HEK293 (cell line): ENCODE results near the gene ZNHIT2.
A peak's percentile ranks its signal among the peaks of the same experiment; 100 is the strongest.

ENCODE experiments used
- CTCF ChIA-PET: fragments of 350-600 bp; formaldehyde crosslinking; extraction: SDS; loops from one replicate; lab custom pipeline; 2021; ENCODE audit warnings: antibody characterized with exemption; lab: Yijun Ruan, JAX
- POLR2A ChIA-PET: fragments of 300-600 bp; formaldehyde crosslinking; extraction: SDS; loops from one replicate; lab custom pipeline; 2020; ENCODE audit warnings: antibody characterized with exemption, inconsistent platforms; lab: Yijun Ruan, JAX
- H3K27ac ChIP-seq: fragments of 200-500 bp; sonication (Bioruptor generic); 2 replicates; pipeline ENCODE4 v1.5.1; 2014; ENCODE audit warnings: low read depth, low read length, control low read depth, inconsistent platforms; ENCODE audit errors: extremely low read depth
- H3K36me3 ChIP-seq, 2 experiments: fragments of 200-500 bp in 1 of 2; sonication (Bioruptor generic) in 1 of 2; 1 replicate in 1 of 2; 2 replicates in 1 of 2; pipeline ENCODE4 v1.5.1; 2014 to 2017; ENCODE audit warnings: inconsistent platforms in 2 of 2, low read length in 2 of 2; ENCODE audit not compliant: control insufficient read depth in 2 of 2, insufficient read depth in 1 of 2
- H3K4me1 ChIP-seq: fragments of 200-500 bp; sonication (Bioruptor generic); 2 replicates; pipeline ENCODE4 v1.5.1; 2014; ENCODE audit warnings: mild to moderate bottlenecking, low read length, inconsistent platforms; ENCODE audit not compliant: control insufficient read depth, insufficient read depth
- H3K4me3 ChIP-seq: 2 replicates; pipeline ENCODE4 v1.5.1; 2011; ENCODE audit warnings: low read depth, mild to moderate bottlenecking, control low read depth, low read length, moderate library complexity
- H3K9me3 ChIP-seq: fragments of 200-500 bp; sonication (Bioruptor generic); 2 replicates; pipeline ENCODE4 v1.5.1; 2014; ENCODE audit warnings: low read depth, low read length, inconsistent platforms; ENCODE audit not compliant: control insufficient read depth, insufficient read depth
- GLIS1 ChIP-seq: fragments of 450-650 bp; formaldehyde crosslinking; IDR thresholded peaks from 2 replicates; pipeline ENCODE4 v1.5.1; 2016; ENCODE audit warnings: missing biosample characterization, missing genetic modification characterization
- GLIS2 ChIP-seq: fragments of 450-650 bp; formaldehyde crosslinking; IDR thresholded peaks from 2 replicates; pipeline ENCODE4 v1.5.1; 2016; ENCODE audit warnings: missing biosample characterization, missing genetic modification characterization
- ZBTB8A ChIP-seq: fragments of 450-650 bp; formaldehyde crosslinking; IDR thresholded peaks from 2 replicates; pipeline ENCODE4 v1.5.1; 2016; ENCODE audit warnings: missing biosample characterization, missing genetic modification characterization
- ZNF174 ChIP-seq: fragments of 450-650 bp; formaldehyde crosslinking; IDR thresholded peaks from 2 replicates; pipeline ENCODE4 v1.5.0; 2017; ENCODE audit warnings: missing biosample characterization, mild to moderate bottlenecking, missing genetic modification characterization
- ZNF239 ChIP-seq: fragments of 450-650 bp; formaldehyde crosslinking; IDR thresholded peaks from 2 replicates; pipeline ENCODE4 v1.5.1; 2016; ENCODE audit warnings: missing biosample characterization, missing genetic modification characterization
- ZNF302 ChIP-seq: fragments of 450-650 bp; formaldehyde crosslinking; IDR thresholded peaks from 2 replicates; pipeline ENCODE4 v1.5.1; 2016; ENCODE audit warnings: missing biosample characterization, missing genetic modification characterization, low read depth
- ZNF561 ChIP-seq: fragments of 450-650 bp; IDR thresholded peaks from 2 replicates; pipeline ENCODE4 v1.5.1; 2018; ENCODE audit warnings: missing biosample characterization, missing genetic modification characterization, borderline replicate concordance
- ZNF785 ChIP-seq: fragments of 450-650 bp; formaldehyde crosslinking; IDR thresholded peaks from 2 replicates; pipeline ENCODE4 v1.5.1; 2016; ENCODE audit warnings: missing biosample characterization, missing genetic modification characterization
- TF ChIP-seq, protein P1 (sequence below): fragments of 450-650 bp; formaldehyde crosslinking; IDR thresholded peaks from 2 replicates; pipeline ENCODE4 v1.5.1; 2016; ENCODE audit warnings: missing biosample characterization, missing genetic modification characterization
- TF ChIP-seq, protein P2 (sequence below): fragments of 450-650 bp; formaldehyde crosslinking; IDR thresholded peaks from 2 replicates; pipeline ENCODE4 v1.5.1; 2016; ENCODE audit warnings: missing biosample characterization, missing genetic modification characterization
- TF ChIP-seq, protein P3 (sequence below): fragments of 450-650 bp; formaldehyde crosslinking; IDR thresholded peaks from 2 replicates; pipeline ENCODE4 v1.5.1; 2016; ENCODE audit warnings: missing biosample characterization, missing genetic modification characterization
- TF ChIP-seq, protein P4 (sequence below): fragments of 450-650 bp; formaldehyde crosslinking; IDR thresholded peaks from 2 replicates; pipeline ENCODE4 v1.5.1; 2016; ENCODE audit warnings: missing biosample characterization, missing genetic modification characterization
- TF ChIP-seq, protein P5 (sequence below): fragments of 450-650 bp; formaldehyde crosslinking; IDR thresholded peaks from 2 replicates; pipeline ENCODE4 v1.5.1; 2016; ENCODE audit warnings: missing biosample characterization, missing genetic modification characterization
- TF ChIP-seq, protein P6 (sequence below): fragments of 450-650 bp; formaldehyde crosslinking; optimal IDR thresholded peaks from 2 replicates; pipeline ENCODE3; 2016; ENCODE audit warnings: missing biosample characterization, mild to moderate bottlenecking, missing genetic modification characterization
- TF ChIP-seq, protein P7 (sequence below): fragments of 450-650 bp; formaldehyde crosslinking; IDR thresholded peaks from 2 replicates; pipeline ENCODE4 v1.5.1; 2016; ENCODE audit warnings: missing biosample characterization, missing genetic modification characterization
- TF ChIP-seq, protein P8 (sequence below): sonication (generic); formaldehyde crosslinking; IDR thresholded peaks from 2 replicates; pipeline ENCODE4 v1.8.1; 2022; ENCODE audit warnings: mild to moderate bottlenecking, moderate library complexity, missing genetic modification reagents
- TF ChIP-seq, protein P9 (sequence below): fragments of 450-650 bp; formaldehyde crosslinking; IDR thresholded peaks from 2 replicates; pipeline ENCODE4 v1.5.1; 2016; ENCODE audit warnings: missing biosample characterization, missing genetic modification characterization

ZNHIT2 gene

DNA sequence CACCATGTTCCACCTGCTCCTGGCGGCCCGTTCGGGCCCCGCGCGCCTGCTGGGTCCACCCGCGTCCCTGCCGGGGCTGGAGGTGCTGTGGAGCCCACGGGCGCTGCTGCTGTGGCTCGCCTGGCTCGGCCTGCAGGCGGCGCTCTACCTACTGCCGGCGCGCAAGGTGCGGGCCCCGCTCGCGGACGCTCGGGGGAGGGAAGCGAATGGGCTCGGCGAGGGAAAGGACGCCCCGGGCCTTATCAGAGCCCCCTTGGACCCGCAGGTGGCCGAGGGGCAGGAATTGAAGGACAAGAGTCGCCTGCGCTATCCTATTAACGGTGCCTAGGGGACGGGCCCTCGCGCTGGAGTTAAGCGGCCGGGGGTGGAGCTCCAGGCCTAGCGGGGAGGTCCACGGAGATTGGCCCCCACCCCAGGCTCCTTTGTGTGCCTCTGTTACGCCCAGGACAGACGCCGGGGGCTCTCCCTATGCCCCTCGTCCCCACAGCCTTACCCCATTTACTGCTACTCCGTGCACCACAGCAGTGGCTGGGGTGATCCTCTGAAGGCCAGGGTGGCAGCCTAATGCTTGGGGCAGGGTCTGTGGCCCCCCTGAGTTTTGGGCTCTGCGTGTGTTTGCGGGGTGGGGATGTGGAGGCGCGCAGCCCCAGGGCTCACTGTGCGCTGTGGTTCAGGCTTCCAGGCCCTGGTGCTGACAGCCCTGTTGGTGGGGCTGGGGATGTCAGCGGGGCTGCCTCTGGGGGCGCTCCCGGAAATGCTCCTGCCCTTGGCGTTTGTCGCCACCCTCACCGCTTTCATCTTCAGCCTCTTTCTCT is 4.7 kb downstream of the ZNHIT2 start:
- POLR2A ChIA-PET, result interaction anchor here (0.6 to 5.0 kb wide), 16 partner anchors 9 to 828 kb away, joined by 3 to 57 read pairs (median 5); partner anchors contain the start of genes ARL2, CAPN1, FAU and MRPL49
- H3K4me3 ChIP-seq, result peak overlapping the region; percentile 67
- TF ChIP-seq GLIS1 (tag by site-specific recombination) (0 out of 2 replicates have a peak, but pooled peaks have one; percentile 7), ZBTB8A (tag by site-specific recombination) (peak; percentile 18), ZNF785 (tag by site-specific recombination) (peak; percentile 97), ZNF174 (tag by site-specific recombination) (no peak), ZNF561 (tag by site-specific recombination) (peak; percentile 53; the same call in 1 of the 2 replicates), GLIS2 (tag by site-specific recombination) (peak; percentile 92), ZNF302 (no peak), ZNF239 (tag by site-specific recombination) (peak; percentile 78; the same call in 1 of the 2 replicates)
- TF ChIP-seq, protein P1, sequence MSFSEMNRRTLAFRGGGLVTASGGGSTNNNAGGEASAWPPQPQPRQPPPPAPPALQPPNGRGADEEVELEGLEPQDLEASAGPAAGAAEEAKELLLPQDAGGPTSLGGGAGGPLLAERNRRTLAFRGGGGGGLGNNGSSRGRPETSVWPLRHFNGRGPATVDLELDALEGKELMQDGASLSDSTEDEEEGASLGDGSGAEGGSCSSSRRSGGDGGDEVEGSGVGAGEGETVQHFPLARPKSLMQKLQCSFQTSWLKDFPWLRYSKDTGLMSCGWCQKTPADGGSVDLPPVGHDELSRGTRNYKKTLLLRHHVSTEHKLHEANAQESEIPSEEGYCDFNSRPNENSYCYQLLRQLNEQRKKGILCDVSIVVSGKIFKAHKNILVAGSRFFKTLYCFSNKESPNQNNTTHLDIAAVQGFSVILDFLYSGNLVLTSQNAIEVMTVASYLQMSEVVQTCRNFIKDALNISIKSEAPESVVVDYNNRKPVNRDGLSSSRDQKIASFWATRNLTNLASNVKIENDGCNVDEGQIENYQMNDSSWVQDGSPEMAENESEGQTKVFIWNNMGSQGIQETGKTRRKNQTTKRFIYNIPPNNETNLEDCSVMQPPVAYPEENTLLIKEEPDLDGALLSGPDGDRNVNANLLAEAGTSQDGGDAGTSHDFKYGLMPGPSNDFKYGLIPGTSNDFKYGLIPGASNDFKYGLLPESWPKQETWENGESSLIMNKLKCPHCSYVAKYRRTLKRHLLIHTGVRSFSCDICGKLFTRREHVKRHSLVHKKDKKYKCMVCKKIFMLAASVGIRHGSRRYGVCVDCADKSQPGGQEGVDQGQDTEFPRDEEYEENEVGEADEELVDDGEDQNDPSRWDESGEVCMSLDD (tag by site-specific recombination), result 0 out of 2 replicates have a peak, but pooled peaks have one; percentile 28
- TF ChIP-seq, protein P2, sequence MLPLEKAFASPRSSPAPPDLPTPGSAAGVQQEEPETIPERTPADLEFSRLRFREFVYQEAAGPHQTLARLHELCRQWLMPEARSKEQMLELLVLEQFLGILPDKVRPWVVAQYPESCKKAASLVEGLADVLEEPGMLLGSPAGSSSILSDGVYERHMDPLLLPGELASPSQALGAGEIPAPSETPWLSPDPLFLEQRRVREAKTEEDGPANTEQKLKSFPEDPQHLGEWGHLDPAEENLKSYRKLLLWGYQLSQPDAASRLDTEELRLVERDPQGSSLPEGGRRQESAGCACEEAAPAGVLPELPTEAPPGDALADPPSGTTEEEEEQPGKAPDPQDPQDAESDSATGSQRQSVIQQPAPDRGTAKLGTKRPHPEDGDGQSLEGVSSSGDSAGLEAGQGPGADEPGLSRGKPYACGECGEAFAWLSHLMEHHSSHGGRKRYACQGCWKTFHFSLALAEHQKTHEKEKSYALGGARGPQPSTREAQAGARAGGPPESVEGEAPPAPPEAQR (tag by site-specific recombination), result no peak
- TF ChIP-seq, protein P3, sequence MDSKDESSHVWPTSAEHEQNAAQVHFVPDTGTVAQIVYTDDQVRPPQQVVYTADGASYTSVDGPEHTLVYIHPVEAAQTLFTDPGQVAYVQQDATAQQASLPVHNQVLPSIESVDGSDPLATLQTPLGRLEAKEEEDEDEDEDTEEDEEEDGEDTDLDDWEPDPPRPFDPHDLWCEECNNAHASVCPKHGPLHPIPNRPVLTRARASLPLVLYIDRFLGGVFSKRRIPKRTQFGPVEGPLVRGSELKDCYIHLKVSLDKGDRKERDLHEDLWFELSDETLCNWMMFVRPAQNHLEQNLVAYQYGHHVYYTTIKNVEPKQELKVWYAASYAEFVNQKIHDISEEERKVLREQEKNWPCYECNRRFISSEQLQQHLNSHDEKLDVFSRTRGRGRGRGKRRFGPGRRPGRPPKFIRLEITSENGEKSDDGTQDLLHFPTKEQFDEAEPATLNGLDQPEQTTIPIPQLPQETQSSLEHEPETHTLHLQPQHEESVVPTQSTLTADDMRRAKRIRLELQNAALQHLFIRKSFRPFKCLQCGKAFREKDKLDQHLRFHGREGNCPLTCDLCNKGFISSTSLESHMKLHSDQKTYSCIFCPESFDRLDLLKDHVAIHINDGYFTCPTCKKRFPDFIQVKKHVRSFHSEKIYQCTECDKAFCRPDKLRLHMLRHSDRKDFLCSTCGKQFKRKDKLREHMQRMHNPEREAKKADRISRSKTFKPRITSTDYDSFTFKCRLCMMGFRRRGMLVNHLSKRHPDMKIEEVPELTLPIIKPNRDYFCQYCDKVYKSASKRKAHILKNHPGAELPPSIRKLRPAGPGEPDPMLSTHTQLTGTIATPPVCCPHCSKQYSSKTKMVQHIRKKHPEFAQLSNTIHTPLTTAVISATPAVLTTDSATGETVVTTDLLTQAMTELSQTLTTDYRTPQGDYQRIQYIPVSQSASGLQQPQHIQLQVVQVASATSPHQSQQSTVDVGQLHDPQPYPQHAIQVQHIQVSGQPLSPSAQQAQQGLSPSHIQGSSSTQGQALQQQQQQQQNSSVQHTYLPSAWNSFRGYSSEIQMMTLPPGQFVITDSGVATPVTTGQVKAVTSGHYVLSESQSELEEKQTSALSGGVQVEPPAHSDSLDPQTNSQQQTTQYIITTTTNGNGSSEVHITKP, result peak; percentile 48; the same call in 1 of the 2 replicates
- TF ChIP-seq, protein P4, sequence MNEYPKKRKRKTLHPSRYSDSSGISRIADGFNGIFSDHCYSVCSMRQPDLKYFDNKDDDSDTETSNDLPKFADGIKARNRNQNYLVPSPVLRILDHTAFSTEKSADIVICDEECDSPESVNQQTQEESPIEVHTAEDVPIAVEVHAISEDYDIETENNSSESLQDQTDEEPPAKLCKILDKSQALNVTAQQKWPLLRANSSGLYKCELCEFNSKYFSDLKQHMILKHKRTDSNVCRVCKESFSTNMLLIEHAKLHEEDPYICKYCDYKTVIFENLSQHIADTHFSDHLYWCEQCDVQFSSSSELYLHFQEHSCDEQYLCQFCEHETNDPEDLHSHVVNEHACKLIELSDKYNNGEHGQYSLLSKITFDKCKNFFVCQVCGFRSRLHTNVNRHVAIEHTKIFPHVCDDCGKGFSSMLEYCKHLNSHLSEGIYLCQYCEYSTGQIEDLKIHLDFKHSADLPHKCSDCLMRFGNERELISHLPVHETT (tag by site-specific recombination), result no peak
- TF ChIP-seq, protein P5, sequence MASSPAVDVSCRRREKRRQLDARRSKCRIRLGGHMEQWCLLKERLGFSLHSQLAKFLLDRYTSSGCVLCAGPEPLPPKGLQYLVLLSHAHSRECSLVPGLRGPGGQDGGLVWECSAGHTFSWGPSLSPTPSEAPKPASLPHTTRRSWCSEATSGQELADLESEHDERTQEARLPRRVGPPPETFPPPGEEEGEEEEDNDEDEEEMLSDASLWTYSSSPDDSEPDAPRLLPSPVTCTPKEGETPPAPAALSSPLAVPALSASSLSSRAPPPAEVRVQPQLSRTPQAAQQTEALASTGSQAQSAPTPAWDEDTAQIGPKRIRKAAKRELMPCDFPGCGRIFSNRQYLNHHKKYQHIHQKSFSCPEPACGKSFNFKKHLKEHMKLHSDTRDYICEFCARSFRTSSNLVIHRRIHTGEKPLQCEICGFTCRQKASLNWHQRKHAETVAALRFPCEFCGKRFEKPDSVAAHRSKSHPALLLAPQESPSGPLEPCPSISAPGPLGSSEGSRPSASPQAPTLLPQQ (tag by site-specific recombination), result peak; percentile 95
- TF ChIP-seq, protein P6, sequence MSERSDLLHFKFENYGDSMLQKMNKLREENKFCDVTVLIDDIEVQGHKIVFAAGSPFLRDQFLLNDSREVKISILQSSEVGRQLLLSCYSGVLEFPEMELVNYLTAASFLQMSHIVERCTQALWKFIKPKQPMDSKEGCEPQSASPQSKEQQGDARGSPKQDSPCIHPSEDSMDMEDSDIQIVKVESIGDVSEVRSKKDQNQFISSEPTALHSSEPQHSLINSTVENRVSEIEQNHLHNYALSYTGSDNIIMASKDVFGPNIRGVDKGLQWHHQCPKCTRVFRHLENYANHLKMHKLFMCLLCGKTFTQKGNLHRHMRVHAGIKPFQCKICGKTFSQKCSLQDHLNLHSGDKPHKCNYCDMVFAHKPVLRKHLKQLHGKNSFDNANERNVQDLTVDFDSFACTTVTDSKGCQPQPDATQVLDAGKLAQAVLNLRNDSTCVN, result peak; percentile 61
- TF ChIP-seq, protein P7, sequence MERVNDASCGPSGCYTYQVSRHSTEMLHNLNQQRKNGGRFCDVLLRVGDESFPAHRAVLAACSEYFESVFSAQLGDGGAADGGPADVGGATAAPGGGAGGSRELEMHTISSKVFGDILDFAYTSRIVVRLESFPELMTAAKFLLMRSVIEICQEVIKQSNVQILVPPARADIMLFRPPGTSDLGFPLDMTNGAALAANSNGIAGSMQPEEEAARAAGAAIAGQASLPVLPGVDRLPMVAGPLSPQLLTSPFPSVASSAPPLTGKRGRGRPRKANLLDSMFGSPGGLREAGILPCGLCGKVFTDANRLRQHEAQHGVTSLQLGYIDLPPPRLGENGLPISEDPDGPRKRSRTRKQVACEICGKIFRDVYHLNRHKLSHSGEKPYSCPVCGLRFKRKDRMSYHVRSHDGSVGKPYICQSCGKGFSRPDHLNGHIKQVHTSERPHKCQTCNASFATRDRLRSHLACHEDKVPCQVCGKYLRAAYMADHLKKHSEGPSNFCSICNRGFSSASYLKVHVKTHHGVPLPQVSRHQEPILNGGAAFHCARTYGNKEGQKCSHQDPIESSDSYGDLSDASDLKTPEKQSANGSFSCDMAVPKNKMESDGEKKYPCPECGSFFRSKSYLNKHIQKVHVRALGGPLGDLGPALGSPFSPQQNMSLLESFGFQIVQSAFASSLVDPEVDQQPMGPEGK, result peak; percentile 43; the same call in 1 of the 2 replicates
- TF ChIP-seq, protein P8, sequence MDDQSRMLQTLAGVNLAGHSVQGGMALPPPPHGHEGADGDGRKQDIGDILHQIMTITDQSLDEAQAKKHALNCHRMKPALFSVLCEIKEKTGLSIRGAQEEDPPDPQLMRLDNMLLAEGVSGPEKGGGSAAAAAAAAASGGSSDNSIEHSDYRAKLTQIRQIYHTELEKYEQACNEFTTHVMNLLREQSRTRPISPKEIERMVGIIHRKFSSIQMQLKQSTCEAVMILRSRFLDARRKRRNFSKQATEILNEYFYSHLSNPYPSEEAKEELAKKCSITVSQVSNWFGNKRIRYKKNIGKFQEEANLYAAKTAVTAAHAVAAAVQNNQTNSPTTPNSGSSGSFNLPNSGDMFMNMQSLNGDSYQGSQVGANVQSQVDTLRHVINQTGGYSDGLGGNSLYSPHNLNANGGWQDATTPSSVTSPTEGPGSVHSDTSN, result peak; percentile 72
- TF ChIP-seq, protein P9, sequence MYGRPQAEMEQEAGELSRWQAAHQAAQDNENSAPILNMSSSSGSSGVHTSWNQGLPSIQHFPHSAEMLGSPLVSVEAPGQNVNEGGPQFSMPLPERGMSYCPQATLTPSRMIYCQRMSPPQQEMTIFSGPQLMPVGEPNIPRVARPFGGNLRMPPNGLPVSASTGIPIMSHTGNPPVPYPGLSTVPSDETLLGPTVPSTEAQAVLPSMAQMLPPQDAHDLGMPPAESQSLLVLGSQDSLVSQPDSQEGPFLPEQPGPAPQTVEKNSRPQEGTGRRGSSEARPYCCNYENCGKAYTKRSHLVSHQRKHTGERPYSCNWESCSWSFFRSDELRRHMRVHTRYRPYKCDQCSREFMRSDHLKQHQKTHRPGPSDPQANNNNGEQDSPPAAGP (tag by site-specific recombination), result 0 out of 2 replicates have a peak, but pooled peaks have one; percentile 43

More for the DNA sequence above, 4.7 kb downstream of the ZNHIT2 start:
- CTCF ChIA-PET, result interaction anchor here (0.6 to 4.8 kb wide), 21 partner anchors 8 to 782 kb away, joined by 3 to 110 read pairs (median 4); partner anchors contain the start of genes ARL2, CDC42EP2, FAU and MRPL49
- H3K9me3 ChIP-seq, result no peaks in the 10 kb centered on the region
- H3K4me1 ChIP-seq, result peaks cover 6% of the 10 kb centered on the region
- H3K36me3 ChIP-seq, result peaks cover 0 to 49% of the 10 kb centered on the region in 2 experiments; a peak in 1 of 3 replicates
- peak overlapping the region; percentile 72; the same call in 1 of the 2 replicates for H3K27ac ChIP-seq
